Hindlimb muscle (tissue), 1 donor: ENCODE results near the gene TRMT44. TPM values are rescaled to one million over a fixed set of nuclear protein-coding genes. Genes with fewer than 3 reads are reported as not detected.

Source experiments
- DNase-seq: peaks from one replicate; pipeline ENCODE4 v3.0.0-alpha.2; 2013
- polyA plus RNA-seq: library from polyadenylated mRNA; unstranded; fragments of 120-200 nt; gene quantifications from one replicate; pipeline ENCODE4 v1.2.1, GENCODE V29; 2013; ENCODE audit not compliant: insufficient read length

TRMT44 gene
- polyA plus RNA-seq, 1 donor, result 12.2 TPM

- DNase-seq, result no peak
These were observed 4.9 kb upstream of the TRMT44 start for GRCh38 chr4:8435656-8436121.

GRCh38 chr4:8437281-8437680 lies 3.3 kb upstream of the TRMT44 start:
- no peak for DNase-seq

- no peak for DNase-seq
These were observed 1.8 kb upstream of the TRMT44 start for GRCh38 chr4:8438743-8439142.

- no peak for DNase-seq
These were observed 1.4 kb upstream of the TRMT44 start for GRCh38 chr4:8439168-8439567.

GRCh38 chr4:8439914-8440491 lies 574 bp upstream of the TRMT44 start:
- DNase-seq, result no peak

GRCh38 chr4:8441499-8442091 lies 1.0 kb downstream of the TRMT44 start:
- no peak for DNase-seq

- no peak for DNase-seq
These were observed 2.2 kb downstream of the TRMT44 start for GRCh38 chr4:8442596-8443358.

- DNase-seq, result no peak
These were observed 3.2 kb downstream of the TRMT44 start for GRCh38 chr4:8443801-8444200.

- DNase-seq, result no peak
These were observed 5.5 kb downstream of the TRMT44 start for GRCh38 chr4:8446122-8446521.

- no peak for DNase-seq
These were observed 11.0 kb downstream of the TRMT44 start for GRCh38 chr4:8451440-8452182.

GRCh38 chr4:8453957-8454356 lies 13.4 kb downstream of the TRMT44 start:
- DNase-seq, result no peak

- DNase-seq, result no peak
These were observed 17.2 kb downstream of the TRMT44 start for GRCh38 chr4:8457646-8458252.

GRCh38 chr4:8459867-8460445 lies 19.4 kb downstream of the TRMT44 start:
- no peak for DNase-seq

- DNase-seq, result no peak
These were observed 20.5 kb downstream of the TRMT44 start for GRCh38 chr4:8461086-8461485.

- no peak for DNase-seq
These were observed 21.0 kb downstream of the TRMT44 start for GRCh38 chr4:8461616-8462015.

- DNase-seq, result no peak
These were observed 23.2 kb downstream of the TRMT44 start for GRCh38 chr4:8463811-8464210.

- no peak for DNase-seq
These were observed 23.8 kb downstream of the TRMT44 start for GRCh38 chr4:8464381-8464780.

GRCh38 chr4:8465615-8466611 lies 25.3 kb downstream of the TRMT44 start:
- no peak for DNase-seq

GRCh38 chr4:8467016-8467415 lies 26.4 kb downstream of the TRMT44 start:
- no peak for DNase-seq

- DNase-seq, result peak; percentile 67
These were observed 28.4 kb downstream of the TRMT44 start for GRCh38 chr4:8468746-8469535.
